OCI-LY1 (cell line): ENCODE measurements around the gene TBPL2.
A peak's percentile ranks its signal among the peaks of the same experiment; 100 is the strongest.

Experiments
- H2AFZ ChIP-seq: fragments of 200-600 bp; sonication (generic), shearing (Covaris generic); 2 replicates; pipeline ENCODE4 v1.6.0; 2014; ENCODE audit warnings: antibody characterized with exemption, mild to moderate bottlenecking, low read length
- H3F3A ChIP-seq: fragments of 200-600 bp; sonication (generic), shearing (Covaris generic); 2 replicates; pipeline ENCODE4 v1.6.0; 2014; ENCODE audit warnings: mild to moderate bottlenecking, antibody characterized with exemption, low read length, moderate library complexity; ENCODE audit not compliant: insufficient read depth
- H3K27ac ChIP-seq: fragments of 200-600 bp; sonication (generic); 2 replicates; pipeline ENCODE4 v1.5.1; 2014; ENCODE audit warnings: low read length, mixed run types, mild to moderate bottlenecking, low read depth; ENCODE audit not compliant: poor library complexity, severe bottlenecking
- H3K27me3 ChIP-seq: fragments of 200-600 bp; sonication (generic); 2 replicates; pipeline ENCODE4 v1.6.0; 2014; ENCODE audit warnings: antibody characterized with exemption, mild to moderate bottlenecking, low read length, moderate library complexity; ENCODE audit not compliant: insufficient read depth
- H3K36me3 ChIP-seq: fragments of 200-600 bp; sonication (generic); 2 replicates; pipeline ENCODE4 v1.6.1; 2014; ENCODE audit warnings: mild to moderate bottlenecking, antibody characterized with exemption, low read length, moderate library complexity, mixed read lengths; ENCODE audit not compliant: insufficient read depth
- H3K4me1 ChIP-seq: fragments of 200-600 bp; sonication (generic); 2 replicates; pipeline ENCODE4 v1.5.1; 2014; ENCODE audit warnings: mild to moderate bottlenecking, low read length, moderate library complexity; ENCODE audit not compliant: insufficient read depth, severe bottlenecking
- H3K4me2 ChIP-seq: fragments of 200-600 bp; sonication (generic), shearing (Covaris generic); 2 replicates; pipeline ENCODE4 v1.6.1; 2014; ENCODE audit warnings: low read length
- H3K4me3 ChIP-seq: fragments of 200-600 bp; sonication (generic); 2 replicates; pipeline ENCODE4 v1.5.1; 2014; ENCODE audit warnings: low read length, low read depth, mild to moderate bottlenecking, mixed read lengths; ENCODE audit not compliant: poor library complexity, severe bottlenecking
- H3K79me2 ChIP-seq: fragments of 200-600 bp; shearing (Covaris generic); 2 replicates; pipeline ENCODE4 v1.6.1; 2016; ENCODE audit warnings: mixed run types, low read length, mixed read lengths; ENCODE audit not compliant: insufficient read depth
- H3K9ac ChIP-seq: fragments of 200-600 bp; sonication (generic), shearing (Covaris generic); 2 replicates; pipeline ENCODE4 v1.6.1; 2014; ENCODE audit warnings: mild to moderate bottlenecking, low read length, mixed read lengths
- H3K9me2 ChIP-seq: fragments of 200-600 bp; sonication (generic), shearing (Covaris generic); 2 replicates; pipeline ENCODE4 v1.6.1; 2014; ENCODE audit warnings: low read depth, mild to moderate bottlenecking, low read length, mixed read lengths
- H3K9me3 ChIP-seq: fragments of 200-600 bp; shearing (Covaris generic); 2 replicates; pipeline ENCODE4 v1.6.1; 2014; ENCODE audit warnings: low read length, mixed read lengths
- H4K20me1 ChIP-seq: fragments of 200-600 bp; sonication (generic), shearing (Covaris generic); 2 replicates; pipeline ENCODE4 v1.6.0; 2016; ENCODE audit warnings: mild to moderate bottlenecking, low read length; ENCODE audit not compliant: insufficient read depth
- CTCF ChIP-seq: fragments of 200-600 bp; sonication (generic), shearing (Covaris generic); IDR thresholded peaks from 2 replicates; pipeline ENCODE4 v1.5.1; 2017; ENCODE audit warnings: mild to moderate bottlenecking, antibody characterized with exemption, low read length, moderate library complexity, mixed read lengths
- EZH2 ChIP-seq: fragments of 200-600 bp; sonication (generic), shearing (Covaris generic); IDR thresholded peaks from 2 replicates; pipeline ENCODE4 v1.8.0; 2017; ENCODE audit warnings: borderline replicate concordance, mixed run types, mild to moderate bottlenecking, antibody characterized with exemption, low read length, moderate library complexity, mixed read lengths

Gene TBPL2

GRCh38 chr14:55418411-55418810, 22.0 kb downstream of the TBPL2 start:
- Histone ChIP-seq H3F3A (no peaks in the 10 kb centered on the region), H4K20me1 (no peaks in the 10 kb centered on the region), H3K4me2 (no peak overlapping the region), H3K9ac (no peak overlapping the region), H3K4me3 (no peak overlapping the region), H3K27ac (no peak overlapping the region), H2AFZ (no peak overlapping the region), H3K36me3 (no peaks in the 10 kb centered on the region), H3K27me3 (no peaks in the 10 kb centered on the region), H3K9me2 (no peaks in the 10 kb centered on the region), H3K4me1 (no peaks in the 10 kb centered on the region), H3K9me3 (no peaks in the 10 kb centered on the region), H3K79me2 (no peaks in the 10 kb centered on the region)
- TF ChIP-seq CTCF (no peak), EZH2 (no peak)

GRCh38 chr14:55417955-55418354, 22.5 kb downstream of the TBPL2 start:
- no peak overlapping the region for H3K4me3 ChIP-seq
- H3K9ac ChIP-seq, result no peak overlapping the region
- H4K20me1 ChIP-seq, result no peaks in the 10 kb centered on the region
- H3K27me3 ChIP-seq, result no peaks in the 10 kb centered on the region
- H3K27ac ChIP-seq, result no peak overlapping the region
- H2AFZ ChIP-seq, result no peak overlapping the region
- no peaks in the 10 kb centered on the region for H3F3A ChIP-seq
- no peaks in the 10 kb centered on the region for H3K9me2 ChIP-seq
- H3K36me3 ChIP-seq, result no peaks in the 10 kb centered on the region
- no peaks in the 10 kb centered on the region for H3K9me3 ChIP-seq
- TF ChIP-seq CTCF (no peak), EZH2 (no peak)
- H3K79me2 ChIP-seq, result no peaks in the 10 kb centered on the region
- no peak overlapping the region for H3K4me2 ChIP-seq
- no peaks in the 10 kb centered on the region for H3K4me1 ChIP-seq

- Histone ChIP-seq H3K27me3 (no peaks in the 10 kb centered on the region), H3K9me3 (no peaks in the 10 kb centered on the region), H4K20me1 (no peaks in the 10 kb centered on the region), H3K27ac (no peak overlapping the region), H3K4me3 (no peak overlapping the region), H3F3A (no peaks in the 10 kb centered on the region), H3K9me2 (no peaks in the 10 kb centered on the region), H3K36me3 (no peaks in the 10 kb centered on the region), H3K4me2 (no peak overlapping the region), H3K9ac (no peak overlapping the region), H2AFZ (no peak overlapping the region), H3K4me1 (peaks cover 6% of the 10 kb centered on the region), H3K79me2 (no peaks in the 10 kb centered on the region)
- TF ChIP-seq EZH2 (no peak), CTCF (peak; percentile 60)
Measured at GRCh38 chr14:55416866-55417265, 23.6 kb downstream of the TBPL2 start.
